Measurements from ENCODE around the gene ACOT11. TPM values are rescaled to one million over a fixed set of nuclear protein-coding genes. Genes with fewer than 3 reads are reported as not detected.
"Not testable (repeated sequence)": the region's sequence is repeated elsewhere in the genome, so short reads cannot be mapped to it uniquely, and the experiment has no call there.

ACOT11 gene
- total RNA-seq, 1 donor from 2014 or later, result 0.51 TPM

- no peak overlapping the region for H3K27ac Mint-ChIP-seq
- peaks cover 10% of the 10 kb centered on the region for H3K4me1 Mint-ChIP-seq
- Histone ChIP-seq H3K9ac (no peak overlapping the region), H3K79me2 (ENCODE audit: low read depth) (no peaks in the 10 kb centered on the region), H3K4me2 (no peak overlapping the region), H3K4me3 (no peak overlapping the region), H3F3A (ENCODE audit: low read depth) (no peaks in the 10 kb centered on the region), H3K27me3 (no peaks in the 10 kb centered on the region), H2AFZ (replicated peaks) (no peak overlapping the region), H4K20me1 (ENCODE audit: low read depth) (no peaks in the 10 kb centered on the region), H3K4me1 (no peaks in the 10 kb centered on the region), H3K9me3 (ENCODE audit: low read depth) (no peaks in the 10 kb centered on the region), H3K27ac (no peak overlapping the region), H3K36me3 (no peaks in the 10 kb centered on the region)
- H3K9me3 Mint-ChIP-seq, result no peaks in the 10 kb centered on the region
- no peaks in the 10 kb centered on the region for H3K36me3 Mint-ChIP-seq
- peaks cover 11% of the 10 kb centered on the region for H3K27me3 Mint-ChIP-seq (ENCODE audit: insufficient read depth, low read depth)
- no peak for DNase-seq (ENCODE audit: low spot score)
- no peak overlapping the region for H3K4me3 Mint-ChIP-seq
- TF ChIP-seq CTCF (IDR thresholded peaks at IDR 0.05) (no peak), EZH2phosphoT487 (IDR thresholded peaks at IDR 0.05) (no peak), EZH2 (IDR thresholded peaks at IDR 0.05) (no peak)
These were observed 37.2 kb upstream of the ACOT11 start for GRCh38 chr1:54510715-54511270.

- not testable (repeated sequence) for H3K27me3 ChIP-seq; H3K4me1 Mint-ChIP-seq; H3F3A ChIP-seq (ENCODE audit: low read depth); H3K36me3 Mint-ChIP-seq; H3K79me2 ChIP-seq (ENCODE audit: low read depth); H3K9me3 ChIP-seq (ENCODE audit: low read depth); H3K36me3 ChIP-seq; DNase-seq (ENCODE audit: low spot score); H3K4me3 ChIP-seq; H3K9me3 Mint-ChIP-seq; H3K4me1 ChIP-seq; H3K27ac ChIP-seq; H3K4me2 ChIP-seq; H2AFZ ChIP-seq (replicated peaks); H3K27ac Mint-ChIP-seq; H4K20me1 ChIP-seq (ENCODE audit: low read depth); H3K4me3 Mint-ChIP-seq; H3K9ac ChIP-seq
- peaks cover 11% of the 10 kb centered on the region for H3K27me3 Mint-ChIP-seq (ENCODE audit: insufficient read depth, low read depth)
These were observed 34.0 kb upstream of the ACOT11 start for GRCh38 chr1:54513921-54514580.

- no peak overlapping the region for H2AFZ ChIP-seq (replicated peaks)
- no peak for DNase-seq (ENCODE audit: low spot score)
- H3K4me1 Mint-ChIP-seq, result no peaks in the 10 kb centered on the region
These were observed 31.6 kb upstream of the ACOT11 start for GRCh38 chr1:54516249-54516920.

More at GRCh38 chr1:54516249-54516920, 31.6 kb upstream of the ACOT11 start:
- no peak overlapping the region for H3K4me2 ChIP-seq
- Mint-ChIP-seq H3K4me3 (no peak overlapping the region), H3K27me3 (ENCODE audit: insufficient read depth, low read depth) (peaks cover 6% of the 10 kb centered on the region), H3K27ac (no peak overlapping the region), H3K36me3 (no peaks in the 10 kb centered on the region), H3K9me3 (no peaks in the 10 kb centered on the region)
- H3K9ac ChIP-seq, result no peak overlapping the region
- H3K4me1 ChIP-seq, result no peaks in the 10 kb centered on the region
- H3K9me3 ChIP-seq (ENCODE audit: low read depth), result no peaks in the 10 kb centered on the region
- TF ChIP-seq CTCF (IDR thresholded peaks at IDR 0.05), result no peak
- no peak for TF ChIP-seq EZH2phosphoT487 (IDR thresholded peaks at IDR 0.05)
- no peak for TF ChIP-seq EZH2 (IDR thresholded peaks at IDR 0.05)
- no peaks in the 10 kb centered on the region for H3K27me3 ChIP-seq
- H3F3A ChIP-seq (ENCODE audit: low read depth), result no peaks in the 10 kb centered on the region
- no peak overlapping the region for H3K4me3 ChIP-seq
- H3K79me2 ChIP-seq (ENCODE audit: low read depth), result no peaks in the 10 kb centered on the region
- H4K20me1 ChIP-seq (ENCODE audit: low read depth), result no peaks in the 10 kb centered on the region
- no peak overlapping the region for H3K27ac ChIP-seq
- no peaks in the 10 kb centered on the region for H3K36me3 ChIP-seq

All from neural progenitor cell (in vitro differentiated cells).